Panc1 (cell line): Measurements from ENCODE around the gene RAB27B.

Experiments
- POLR2AphosphoS5 ChIP-seq: IDR thresholded peaks from 2 replicates; pipeline ENCODE4 v1.6.1; 2012; ENCODE audit warnings: mild to moderate bottlenecking, low read depth, low read length, moderate library complexity
- TF ChIP-seq, protein P1 (sequence below): fragments of 450-650 bp; IDR thresholded peaks from 2 replicates; pipeline ENCODE4 v1.5.1; 2017; ENCODE audit warnings: mild to moderate bottlenecking
- TF ChIP-seq, protein P2 (sequence below), 2 experiments: IDR thresholded peaks; 2 replicates each; pipeline ENCODE4 v1.6.1; 2011 to 2012; ENCODE audit warnings: low read depth in 2 of 2, control low read depth in 1 of 2, low read length in 1 of 2, mild to moderate bottlenecking in 1 of 2, moderate library complexity in 1 of 2; ENCODE audit not compliant: insufficient read depth in 1 of 2

DNA sequence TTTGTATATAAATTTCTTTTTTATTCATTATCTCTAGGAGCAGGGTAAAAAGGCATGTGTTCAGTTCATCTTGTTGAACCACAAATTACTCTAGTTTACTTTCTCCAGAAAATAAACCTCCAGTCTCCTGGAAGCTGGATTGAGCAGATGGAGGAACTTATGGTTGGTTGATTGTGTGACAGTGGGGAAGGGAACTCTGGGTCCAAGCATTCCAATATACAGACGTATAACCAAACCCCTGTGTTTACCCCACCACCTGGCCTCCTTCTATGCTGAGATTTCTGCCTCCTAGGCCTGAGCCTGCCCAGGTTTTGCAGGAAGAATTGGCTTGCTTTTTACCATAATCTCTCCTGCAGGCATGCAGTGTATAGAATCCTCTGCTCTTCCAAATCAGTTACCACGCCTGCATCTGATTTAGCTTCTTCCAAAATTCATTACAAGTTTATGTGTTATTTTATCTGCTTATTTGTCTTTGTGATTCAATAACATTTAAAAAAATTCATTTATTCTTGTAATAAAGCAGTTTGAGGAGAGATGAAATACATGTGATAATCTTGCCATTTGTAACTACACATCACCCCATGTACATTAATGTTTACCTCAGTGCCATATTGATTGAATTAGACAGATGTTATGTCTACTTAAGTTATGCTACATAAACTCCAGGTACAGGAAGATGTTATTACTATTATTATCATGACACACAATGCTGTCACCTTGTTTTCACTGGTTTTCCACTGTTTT, 2.5 kb upstream of the RAB27B start:
- TF ChIP-seq, protein P1, sequence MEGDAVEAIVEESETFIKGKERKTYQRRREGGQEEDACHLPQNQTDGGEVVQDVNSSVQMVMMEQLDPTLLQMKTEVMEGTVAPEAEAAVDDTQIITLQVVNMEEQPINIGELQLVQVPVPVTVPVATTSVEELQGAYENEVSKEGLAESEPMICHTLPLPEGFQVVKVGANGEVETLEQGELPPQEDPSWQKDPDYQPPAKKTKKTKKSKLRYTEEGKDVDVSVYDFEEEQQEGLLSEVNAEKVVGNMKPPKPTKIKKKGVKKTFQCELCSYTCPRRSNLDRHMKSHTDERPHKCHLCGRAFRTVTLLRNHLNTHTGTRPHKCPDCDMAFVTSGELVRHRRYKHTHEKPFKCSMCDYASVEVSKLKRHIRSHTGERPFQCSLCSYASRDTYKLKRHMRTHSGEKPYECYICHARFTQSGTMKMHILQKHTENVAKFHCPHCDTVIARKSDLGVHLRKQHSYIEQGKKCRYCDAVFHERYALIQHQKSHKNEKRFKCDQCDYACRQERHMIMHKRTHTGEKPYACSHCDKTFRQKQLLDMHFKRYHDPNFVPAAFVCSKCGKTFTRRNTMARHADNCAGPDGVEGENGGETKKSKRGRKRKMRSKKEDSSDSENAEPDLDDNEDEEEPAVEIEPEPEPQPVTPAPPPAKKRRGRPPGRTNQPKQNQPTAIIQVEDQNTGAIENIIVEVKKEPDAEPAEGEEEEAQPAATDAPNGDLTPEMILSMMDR = no peak
- TF ChIP-seq POLR2AphosphoS5 = no peak
- TF ChIP-seq, protein P2, sequence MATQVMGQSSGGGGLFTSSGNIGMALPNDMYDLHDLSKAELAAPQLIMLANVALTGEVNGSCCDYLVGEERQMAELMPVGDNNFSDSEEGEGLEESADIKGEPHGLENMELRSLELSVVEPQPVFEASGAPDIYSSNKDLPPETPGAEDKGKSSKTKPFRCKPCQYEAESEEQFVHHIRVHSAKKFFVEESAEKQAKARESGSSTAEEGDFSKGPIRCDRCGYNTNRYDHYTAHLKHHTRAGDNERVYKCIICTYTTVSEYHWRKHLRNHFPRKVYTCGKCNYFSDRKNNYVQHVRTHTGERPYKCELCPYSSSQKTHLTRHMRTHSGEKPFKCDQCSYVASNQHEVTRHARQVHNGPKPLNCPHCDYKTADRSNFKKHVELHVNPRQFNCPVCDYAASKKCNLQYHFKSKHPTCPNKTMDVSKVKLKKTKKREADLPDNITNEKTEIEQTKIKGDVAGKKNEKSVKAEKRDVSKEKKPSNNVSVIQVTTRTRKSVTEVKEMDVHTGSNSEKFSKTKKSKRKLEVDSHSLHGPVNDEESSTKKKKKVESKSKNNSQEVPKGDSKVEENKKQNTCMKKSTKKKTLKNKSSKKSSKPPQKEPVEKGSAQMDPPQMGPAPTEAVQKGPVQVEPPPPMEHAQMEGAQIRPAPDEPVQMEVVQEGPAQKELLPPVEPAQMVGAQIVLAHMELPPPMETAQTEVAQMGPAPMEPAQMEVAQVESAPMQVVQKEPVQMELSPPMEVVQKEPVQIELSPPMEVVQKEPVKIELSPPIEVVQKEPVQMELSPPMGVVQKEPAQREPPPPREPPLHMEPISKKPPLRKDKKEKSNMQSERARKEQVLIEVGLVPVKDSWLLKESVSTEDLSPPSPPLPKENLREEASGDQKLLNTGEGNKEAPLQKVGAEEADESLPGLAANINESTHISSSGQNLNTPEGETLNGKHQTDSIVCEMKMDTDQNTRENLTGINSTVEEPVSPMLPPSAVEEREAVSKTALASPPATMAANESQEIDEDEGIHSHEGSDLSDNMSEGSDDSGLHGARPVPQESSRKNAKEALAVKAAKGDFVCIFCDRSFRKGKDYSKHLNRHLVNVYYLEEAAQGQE (IDR thresholded peaks at IDR 0.05; ENCODE audit: insufficient read depth in 1 of 2, low read depth in 2 of 2, low read length in 1 of 2) = no peak
